T-helper 2 cell (primary cell): ENCODE results near the gene ARFGEF3.

ENCODE experiments used
- DNase-seq, 5 experiments: peaks; one replicate each; pipeline versions ENCODE4 v3.0.0 to v3.0.0-alpha.2; 2012 to 2022

ARFGEF3 gene

GRCh38 chr6:138372711-138373463, 211.1 kb downstream of the ARFGEF3 start:
- peak in 1 of 5 experiments; percentile 29 for DNase-seq

DNA sequence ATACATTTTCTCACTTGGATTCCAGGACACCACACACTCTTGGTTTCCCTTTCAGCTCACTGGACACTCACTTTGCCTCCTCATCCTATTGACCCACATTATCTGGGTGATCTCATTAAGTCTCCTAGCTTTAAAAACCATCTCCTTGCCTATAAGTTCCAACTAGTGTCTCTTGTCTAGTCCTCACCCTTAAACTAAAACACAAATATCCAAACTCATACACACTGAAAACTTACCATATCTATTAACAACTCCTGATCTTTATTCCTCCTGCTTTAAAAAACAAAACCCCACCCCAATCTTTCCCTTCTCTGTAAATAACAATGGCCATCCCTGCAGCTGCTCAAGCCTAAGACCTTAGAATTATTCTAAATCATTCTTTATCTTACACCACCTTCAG, 212.5 kb downstream of the ARFGEF3 start:
- DNase-seq: no peak

DNA sequence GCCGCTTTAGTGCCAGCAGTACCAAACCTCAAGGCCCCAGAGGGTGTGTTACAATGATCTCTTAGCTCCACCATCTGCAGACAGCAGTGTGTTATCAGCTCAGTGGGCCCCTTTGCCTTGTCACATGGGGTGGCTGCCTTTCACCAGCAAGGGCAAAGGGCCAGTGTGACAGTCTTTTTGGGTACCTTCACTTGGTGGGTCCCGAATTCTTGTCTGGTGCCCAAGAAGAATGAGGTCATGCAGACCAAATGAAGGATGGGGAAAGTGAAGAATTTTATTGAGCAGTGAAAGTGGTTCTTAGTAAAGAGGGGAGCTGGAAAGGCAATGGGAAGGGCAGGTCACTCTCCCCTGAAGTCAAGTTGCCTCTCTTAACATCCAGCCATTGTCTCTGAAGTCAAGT, 213.1 kb downstream of the ARFGEF3 start:
- no peak for DNase-seq

DNA sequence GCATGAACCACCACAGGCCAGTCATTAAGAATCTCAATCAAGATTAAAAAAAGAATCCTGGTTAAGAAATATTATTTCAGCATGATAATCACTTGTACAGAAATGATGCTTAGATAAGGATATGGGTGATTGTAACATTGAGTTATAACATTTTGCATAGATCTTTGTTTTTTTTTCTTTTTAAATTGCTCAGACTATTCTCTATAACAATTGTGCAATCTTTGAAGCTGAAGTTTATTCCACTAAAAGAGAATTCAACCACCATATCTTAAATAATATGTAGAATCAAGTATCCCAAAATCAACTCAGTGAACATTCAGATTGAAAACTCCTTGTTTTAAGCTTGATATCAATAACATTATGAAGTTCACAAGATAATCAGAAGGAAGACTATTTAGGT, 215.3 kb downstream of the ARFGEF3 start:
- no peak for DNase-seq

GRCh38 chr6:138377844-138378243, 216.1 kb downstream of the ARFGEF3 start, which contains the start of gene SMIM28:
SMIM28 (plus strand) TSS chr6:138377905; CDS start chr6:138378073, 168 bp downstream.
- no peak for DNase-seq

DNA sequence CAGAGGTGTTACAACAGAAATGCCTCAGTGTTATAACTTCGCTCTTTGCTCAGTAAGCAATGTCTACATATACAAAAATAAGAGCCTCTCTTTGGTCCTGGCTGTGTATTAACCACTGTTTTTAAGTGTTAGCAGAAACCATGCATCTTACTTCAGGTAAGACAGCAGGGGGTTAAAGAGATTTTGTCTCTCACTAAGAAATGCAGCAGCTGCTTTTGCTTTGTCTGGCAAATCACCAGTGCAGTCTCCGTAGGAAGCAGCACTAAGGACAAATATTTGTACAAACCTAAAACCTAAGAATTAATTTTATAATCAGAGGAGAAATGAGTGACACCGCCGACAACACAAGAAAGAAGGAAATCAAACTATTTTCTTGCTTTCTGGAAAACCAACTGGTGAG, 216.7 kb downstream of the ARFGEF3 start:
- DNase-seq: no peak

- DNase-seq: no peak
These were observed 220.9 kb downstream of the ARFGEF3 start for GRCh38 chr6:138382498-138383265.

GRCh38 chr6:138383776-138384175, 222.0 kb downstream of the ARFGEF3 start:
- no peak for DNase-seq

GRCh38 chr6:138386897-138387296, 225.2 kb downstream of the ARFGEF3 start:
- DNase-seq: no peak

- DNase-seq: no peak
These were observed 226.0 kb downstream of the ARFGEF3 start for GRCh38 chr6:138387577-138388368.

GRCh38 chr6:138389551-138389950, 227.8 kb downstream of the ARFGEF3 start:
- DNase-seq: no peak
